Fibroblast of lung (primary cell): ENCODE results near the gene STX8. TPM values are rescaled to one million over a fixed set of nuclear protein-coding genes. Genes with fewer than 3 reads are reported as not detected.

Experiments used
- DNase-seq, 2 donors: peaks; one replicate each; pipeline versions ENCODE4 v3.0.0 to v3.0.0-alpha.2; 2010; ENCODE audit warnings: low read depth in 2 of 2
- H2AFZ ChIP-seq: 2 replicates; pipeline ENCODE4 v1.5.1; 2012; ENCODE audit warnings: low read length, control low read depth, inconsistent platforms
- H3K27ac ChIP-seq: 2 replicates; pipeline ENCODE4 v1.5.1; 2011; ENCODE audit warnings: low read length, control low read depth; ENCODE audit not compliant: insufficient read depth
- H3K27me3 ChIP-seq: 2 replicates; pipeline ENCODE4 v1.5.1; 2011; ENCODE audit warnings: mild to moderate bottlenecking, low read length; ENCODE audit not compliant: control insufficient read depth, insufficient read depth
- H3K36me3 ChIP-seq: 2 replicates; pipeline ENCODE4 v1.5.1; 2011; ENCODE audit warnings: low read length; ENCODE audit not compliant: control insufficient read depth, insufficient read depth
- H3K4me1 ChIP-seq: 2 replicates; pipeline ENCODE4 v1.5.1; 2011; ENCODE audit warnings: low read length; ENCODE audit not compliant: control insufficient read depth, insufficient read depth; ENCODE audit errors: extremely low read depth
- H3K4me2 ChIP-seq: 2 replicates; pipeline ENCODE4 v1.5.1; 2011; ENCODE audit warnings: low read length, control low read depth; ENCODE audit not compliant: insufficient read depth; ENCODE audit errors: extremely low read depth
- H3K4me3 ChIP-seq, 4 experiments: fragments of 200-600 bp in 1 of 4; sonication (generic) in 1 of 4; replicated peaks in 1 of 4; 2 replicates each; pipeline ENCODE4 v1.5.1; 2011 to 2016; ENCODE audit warnings: low read length in 4 of 4, low read depth in 3 of 4, mild to moderate bottlenecking in 3 of 4, control low read depth in 2 of 4, inconsistent platforms in 1 of 4, mixed read lengths in 1 of 4; ENCODE audit not compliant: insufficient read depth in 1 of 4; ENCODE audit errors: control extremely low read depth in 1 of 4
- H3K79me2 ChIP-seq: 2 replicates; pipeline ENCODE4 v1.5.1; 2012; ENCODE audit warnings: mild to moderate bottlenecking, low read length, inconsistent platforms; ENCODE audit not compliant: control insufficient read depth, insufficient read depth
- H3K9ac ChIP-seq: 2 replicates; pipeline ENCODE4 v1.5.1; 2011; ENCODE audit warnings: mild to moderate bottlenecking, low read length, control low read depth; ENCODE audit not compliant: insufficient read depth
- H3K9me3 ChIP-seq: 2 replicates; pipeline ENCODE4 v1.5.1; 2012; ENCODE audit warnings: low read depth, low read length; ENCODE audit not compliant: control insufficient read depth, insufficient read depth
- H4K20me1 ChIP-seq: 2 replicates; pipeline ENCODE4 v1.5.1; 2011; ENCODE audit warnings: low read length; ENCODE audit not compliant: control insufficient read depth, insufficient read depth; ENCODE audit errors: extremely low read depth
- EZH2 ChIP-seq: IDR thresholded peaks from 2 replicates; pipeline ENCODE4 v1.5.1; 2012; ENCODE audit warnings: low read length, control low read depth, mild to moderate bottlenecking; ENCODE audit errors: missing control alignments
- polyA plus RNA-seq, 2 donors: library from polyadenylated mRNA; depleted of rRNA in 1 of 2; stranded (reverse) in 1 of 2; unstranded in 1 of 2; fragments of >200 nt; gene quantifications; 2 replicates each; pipeline ENCODE4 v1.2.1, GENCODE V29; 2011 to 2012; ENCODE audit warnings: missing spikeins in 1 of 2
- total RNA-seq: library from RNA; depleted of rRNA; stranded (reverse); fragments of >200 nt; gene quantifications from 2 replicates; pipeline ENCODE4 v1.2.1, GENCODE V29; 2014
- TF ChIP-seq, protein P1 (sequence below), 2 donors: IDR thresholded peaks in 1 of 2; conservative IDR thresholded peaks in 1 of 2; 1 replicate in 1 of 2; 2 replicates in 1 of 2; pipeline ENCODE4 v1.5.1; 2011 to 2012; ENCODE audit warnings: low read length in 2 of 2, control low read depth in 1 of 2, inconsistent platforms in 1 of 2, low read depth in 1 of 2, mild to moderate bottlenecking in 1 of 2

Gene STX8
- total and polyA plus RNA-seq, 2 donors (not counting 1 experiment from before 2014, with no cell fraction given) = 84.7 to 128 TPM

DNA sequence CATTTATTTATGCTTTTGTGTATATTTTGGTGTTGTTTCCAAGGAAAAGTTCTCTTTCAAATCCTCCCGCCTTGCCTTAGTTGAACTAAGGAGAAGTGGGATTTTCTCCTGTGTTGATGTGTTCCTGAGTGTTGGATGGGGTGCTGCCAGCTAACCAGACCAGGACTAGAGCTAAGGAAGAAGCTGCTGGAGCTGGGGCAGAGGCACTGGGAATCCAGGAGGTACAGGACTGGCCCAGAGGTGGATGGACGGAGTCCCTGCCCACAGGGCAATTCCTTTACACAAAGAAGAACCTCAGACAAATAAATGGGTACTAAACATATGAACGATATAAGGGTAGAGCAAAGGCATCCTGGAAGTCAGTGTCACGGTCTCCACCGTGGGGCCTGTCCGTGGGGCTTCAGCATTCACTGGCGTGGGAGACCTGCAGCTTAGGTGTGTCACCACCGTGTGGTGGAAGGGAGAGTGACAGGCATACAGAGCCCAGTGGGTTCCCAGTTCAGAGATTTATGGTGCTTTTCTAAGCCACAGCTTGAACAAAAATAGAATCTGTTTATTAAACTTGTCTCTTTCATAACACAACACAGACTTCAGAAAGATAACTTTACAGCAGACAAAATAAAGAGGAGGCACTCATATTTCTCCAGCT, 283.6 kb downstream of the STX8 start:
- Histone ChIP-seq H3K4me3 (no peak overlapping the region), H3K9ac (no peak overlapping the region), H3K79me2 (no peaks in the 10 kb centered on the region), H3K9me3 (no peaks in the 10 kb centered on the region), H3K36me3 (no peaks in the 10 kb centered on the region), H3K27me3 (no peaks in the 10 kb centered on the region), H2AFZ (no peak overlapping the region), H4K20me1 (no peaks in the 10 kb centered on the region), H3K27ac (no peak overlapping the region), H3K4me1 (no peaks in the 10 kb centered on the region), H3K4me2 (no peak overlapping the region)
- DNase-seq = peak; percentile 16 to 31
- TF ChIP-seq, protein P1, sequence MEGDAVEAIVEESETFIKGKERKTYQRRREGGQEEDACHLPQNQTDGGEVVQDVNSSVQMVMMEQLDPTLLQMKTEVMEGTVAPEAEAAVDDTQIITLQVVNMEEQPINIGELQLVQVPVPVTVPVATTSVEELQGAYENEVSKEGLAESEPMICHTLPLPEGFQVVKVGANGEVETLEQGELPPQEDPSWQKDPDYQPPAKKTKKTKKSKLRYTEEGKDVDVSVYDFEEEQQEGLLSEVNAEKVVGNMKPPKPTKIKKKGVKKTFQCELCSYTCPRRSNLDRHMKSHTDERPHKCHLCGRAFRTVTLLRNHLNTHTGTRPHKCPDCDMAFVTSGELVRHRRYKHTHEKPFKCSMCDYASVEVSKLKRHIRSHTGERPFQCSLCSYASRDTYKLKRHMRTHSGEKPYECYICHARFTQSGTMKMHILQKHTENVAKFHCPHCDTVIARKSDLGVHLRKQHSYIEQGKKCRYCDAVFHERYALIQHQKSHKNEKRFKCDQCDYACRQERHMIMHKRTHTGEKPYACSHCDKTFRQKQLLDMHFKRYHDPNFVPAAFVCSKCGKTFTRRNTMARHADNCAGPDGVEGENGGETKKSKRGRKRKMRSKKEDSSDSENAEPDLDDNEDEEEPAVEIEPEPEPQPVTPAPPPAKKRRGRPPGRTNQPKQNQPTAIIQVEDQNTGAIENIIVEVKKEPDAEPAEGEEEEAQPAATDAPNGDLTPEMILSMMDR (conservative IDR thresholded peaks at IDR 0.05 in 1 of 2, IDR thresholded peaks at IDR 0.05 in 1 of 2; ENCODE audit: low read depth in 1 of 2, low read length in 2 of 2) = peak; percentile 58 to 68
- no peak for TF ChIP-seq EZH2

DNA sequence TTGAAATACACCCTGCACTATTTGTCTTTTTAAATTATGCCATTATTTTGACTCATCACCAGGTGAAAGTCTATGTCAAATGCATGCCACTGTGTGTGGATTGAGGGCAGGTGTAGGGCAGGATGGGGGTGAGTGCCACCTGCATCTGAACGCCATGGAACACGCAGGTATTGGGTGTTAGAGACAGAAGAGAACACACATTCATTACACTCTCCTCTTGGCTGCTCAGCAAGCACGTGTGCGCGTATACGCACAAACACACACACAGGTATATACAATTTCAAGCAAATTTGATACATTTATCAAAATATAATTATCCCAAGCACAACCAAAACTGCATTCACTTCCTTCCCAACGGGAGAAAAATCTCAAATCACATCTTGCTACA, 285.4 kb downstream of the STX8 start:
- TF ChIP-seq, protein P1 (conservative IDR thresholded peaks at IDR 0.05 in 1 of 2, IDR thresholded peaks at IDR 0.05 in 1 of 2; ENCODE audit: low read depth in 1 of 2, low read length in 2 of 2) = no peak
- TF ChIP-seq EZH2 = no peak

DNA sequence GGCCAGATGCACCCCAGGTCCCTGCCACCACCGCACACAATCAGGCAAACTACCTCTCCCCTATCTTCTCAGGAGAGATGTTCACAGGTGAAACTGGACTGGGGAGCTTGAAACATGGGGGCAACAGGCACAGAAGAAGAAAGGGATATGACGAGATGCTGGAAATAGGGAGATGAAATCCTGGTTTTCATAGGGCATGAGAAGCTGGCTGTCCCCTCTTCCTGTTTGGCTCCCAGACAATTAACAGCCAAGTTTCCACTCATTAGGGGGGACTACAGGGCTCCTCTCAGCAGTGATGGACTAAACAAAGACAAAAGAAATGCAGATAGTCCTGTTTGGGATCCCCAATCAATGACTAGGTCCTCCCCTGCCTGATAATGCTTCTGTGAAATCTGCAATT, 288.3 kb downstream of the STX8 start:
- Histone ChIP-seq H2AFZ (no peak overlapping the region), H3K4me1 (no peaks in the 10 kb centered on the region), H3K4me2 (no peak overlapping the region), H3K4me3 (no peak overlapping the region), H3K27me3 (no peaks in the 10 kb centered on the region), H3K36me3 (no peaks in the 10 kb centered on the region), H3K79me2 (no peaks in the 10 kb centered on the region), H3K9me3 (no peaks in the 10 kb centered on the region), H4K20me1 (no peaks in the 10 kb centered on the region), H3K9ac (no peak overlapping the region), H3K27ac (no peak overlapping the region)
- no peak for DNase-seq
- no peak for TF ChIP-seq EZH2
- TF ChIP-seq, protein P1 (conservative IDR thresholded peaks at IDR 0.05 in 1 of 2, IDR thresholded peaks at IDR 0.05 in 1 of 2; ENCODE audit: low read depth in 1 of 2, low read length in 2 of 2) = no peak

More for the DNA sequence above, 285.4 kb downstream of the STX8 start:
- no peak overlapping the region for H3K4me3 ChIP-seq
- H3K4me2 ChIP-seq = no peak overlapping the region
- no peak overlapping the region for H2AFZ ChIP-seq
- H3K27me3 ChIP-seq = no peaks in the 10 kb centered on the region
- H3K36me3 ChIP-seq = no peaks in the 10 kb centered on the region
- H4K20me1 ChIP-seq = no peaks in the 10 kb centered on the region
- H3K79me2 ChIP-seq = no peaks in the 10 kb centered on the region
- no peak overlapping the region for H3K9ac ChIP-seq
- H3K9me3 ChIP-seq = no peaks in the 10 kb centered on the region
- no peak for DNase-seq
- no peak overlapping the region for H3K27ac ChIP-seq
- no peaks in the 10 kb centered on the region for H3K4me1 ChIP-seq
